ENCODE data around the gene SORBS2.

SORBS2 gene

DNA sequence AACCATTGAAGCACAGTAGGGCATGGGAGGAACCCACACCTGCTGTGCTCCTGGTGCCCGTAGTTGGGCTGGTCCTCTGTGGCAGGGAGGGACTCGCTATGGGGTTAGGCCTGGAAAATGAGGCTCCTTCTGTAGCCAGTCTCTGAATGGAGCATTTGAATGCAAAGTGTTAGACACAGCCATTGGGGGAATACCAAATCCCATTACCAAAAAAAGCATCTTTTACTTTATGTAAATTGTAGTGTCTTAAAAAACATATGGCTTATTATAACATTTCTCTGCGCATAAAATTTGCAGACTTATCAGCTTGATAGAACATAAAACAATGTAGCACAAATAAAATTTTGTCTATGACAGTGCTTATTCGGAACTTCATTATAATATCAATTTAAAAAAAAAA is 147.5 kb downstream of the SORBS2 start (continued):
- TF ChIP-seq, protein P1, sequence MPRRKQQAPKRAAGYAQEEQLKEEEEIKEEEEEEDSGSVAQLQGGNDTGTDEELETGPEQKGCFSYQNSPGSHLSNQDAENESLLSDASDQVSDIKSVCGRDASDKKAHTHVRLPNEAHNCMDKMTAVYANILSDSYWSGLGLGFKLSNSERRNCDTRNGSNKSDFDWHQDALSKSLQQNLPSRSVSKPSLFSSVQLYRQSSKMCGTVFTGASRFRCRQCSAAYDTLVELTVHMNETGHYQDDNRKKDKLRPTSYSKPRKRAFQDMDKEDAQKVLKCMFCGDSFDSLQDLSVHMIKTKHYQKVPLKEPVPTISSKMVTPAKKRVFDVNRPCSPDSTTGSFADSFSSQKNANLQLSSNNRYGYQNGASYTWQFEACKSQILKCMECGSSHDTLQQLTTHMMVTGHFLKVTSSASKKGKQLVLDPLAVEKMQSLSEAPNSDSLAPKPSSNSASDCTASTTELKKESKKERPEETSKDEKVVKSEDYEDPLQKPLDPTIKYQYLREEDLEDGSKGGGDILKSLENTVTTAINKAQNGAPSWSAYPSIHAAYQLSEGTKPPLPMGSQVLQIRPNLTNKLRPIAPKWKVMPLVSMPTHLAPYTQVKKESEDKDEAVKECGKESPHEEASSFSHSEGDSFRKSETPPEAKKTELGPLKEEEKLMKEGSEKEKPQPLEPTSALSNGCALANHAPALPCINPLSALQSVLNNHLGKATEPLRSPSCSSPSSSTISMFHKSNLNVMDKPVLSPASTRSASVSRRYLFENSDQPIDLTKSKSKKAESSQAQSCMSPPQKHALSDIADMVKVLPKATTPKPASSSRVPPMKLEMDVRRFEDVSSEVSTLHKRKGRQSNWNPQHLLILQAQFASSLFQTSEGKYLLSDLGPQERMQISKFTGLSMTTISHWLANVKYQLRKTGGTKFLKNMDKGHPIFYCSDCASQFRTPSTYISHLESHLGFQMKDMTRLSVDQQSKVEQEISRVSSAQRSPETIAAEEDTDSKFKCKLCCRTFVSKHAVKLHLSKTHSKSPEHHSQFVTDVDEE (CRISPR knock-in tag; IDR thresholded peaks at IDR 0.05), result no peak
- no peak for TF ChIP-seq RARB (CRISPR knock-in tag; IDR thresholded peaks at IDR 0.05)
- TF ChIP-seq, protein P2, sequence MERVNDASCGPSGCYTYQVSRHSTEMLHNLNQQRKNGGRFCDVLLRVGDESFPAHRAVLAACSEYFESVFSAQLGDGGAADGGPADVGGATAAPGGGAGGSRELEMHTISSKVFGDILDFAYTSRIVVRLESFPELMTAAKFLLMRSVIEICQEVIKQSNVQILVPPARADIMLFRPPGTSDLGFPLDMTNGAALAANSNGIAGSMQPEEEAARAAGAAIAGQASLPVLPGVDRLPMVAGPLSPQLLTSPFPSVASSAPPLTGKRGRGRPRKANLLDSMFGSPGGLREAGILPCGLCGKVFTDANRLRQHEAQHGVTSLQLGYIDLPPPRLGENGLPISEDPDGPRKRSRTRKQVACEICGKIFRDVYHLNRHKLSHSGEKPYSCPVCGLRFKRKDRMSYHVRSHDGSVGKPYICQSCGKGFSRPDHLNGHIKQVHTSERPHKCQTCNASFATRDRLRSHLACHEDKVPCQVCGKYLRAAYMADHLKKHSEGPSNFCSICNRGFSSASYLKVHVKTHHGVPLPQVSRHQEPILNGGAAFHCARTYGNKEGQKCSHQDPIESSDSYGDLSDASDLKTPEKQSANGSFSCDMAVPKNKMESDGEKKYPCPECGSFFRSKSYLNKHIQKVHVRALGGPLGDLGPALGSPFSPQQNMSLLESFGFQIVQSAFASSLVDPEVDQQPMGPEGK (CRISPR knock-in tag; IDR thresholded peaks at IDR 0.05; ENCODE audit: borderline replicate concordance), result no peak

DNA sequence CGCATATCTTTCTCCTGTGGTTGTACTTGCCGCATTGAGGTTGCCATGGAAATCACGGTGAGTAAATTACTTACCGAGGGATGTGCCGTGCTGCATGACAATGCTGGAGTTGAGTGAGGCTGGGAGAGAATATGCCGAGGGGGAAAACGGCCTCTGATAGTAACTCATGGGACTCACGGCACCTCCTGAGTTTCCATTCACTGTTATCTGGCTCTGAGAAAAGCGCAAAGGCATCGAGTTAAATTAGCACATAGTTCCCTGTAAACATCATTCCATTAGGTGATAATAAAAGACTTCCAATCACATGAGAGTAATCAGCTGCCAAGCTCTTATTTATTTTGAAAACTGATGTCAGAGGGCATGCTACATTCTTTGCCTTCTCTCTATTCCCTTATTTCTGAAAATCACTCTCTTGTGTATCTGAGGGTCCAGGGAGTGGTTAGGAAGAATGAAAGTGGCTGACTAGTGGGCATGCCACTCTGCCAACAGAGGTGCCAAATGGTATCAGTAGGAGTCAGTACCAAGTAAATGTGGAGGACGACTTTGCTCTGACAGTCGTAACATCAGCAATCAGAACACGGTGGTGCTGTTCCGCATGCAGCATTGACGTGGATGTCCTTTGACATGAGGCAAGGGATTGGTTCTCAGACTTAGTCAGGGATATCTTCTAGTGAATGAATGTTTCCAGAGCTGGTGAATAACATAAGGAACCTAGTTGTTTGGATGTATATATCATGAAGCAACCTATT is 149.8 kb downstream of the SORBS2 start:
- TF ChIP-seq GLIS3 (CRISPR knock-in tag; IDR thresholded peaks at IDR 0.05) (no peak), ZFP3 (CRISPR knock-in tag; IDR thresholded peaks at IDR 0.05) (no peak), ZC3H10 (CRISPR knock-in tag; IDR thresholded peaks at IDR 0.05) (no peak), BACH2 (CRISPR knock-in tag; IDR thresholded peaks at IDR 0.05; ENCODE audit: borderline replicate concordance) (no peak), ISL1 (CRISPR knock-in tag; IDR thresholded peaks at IDR 0.05) (no peak), SNAI2 (CRISPR knock-in tag; IDR thresholded peaks at IDR 0.05) (no peak), ZNF70 (CRISPR knock-in tag; IDR thresholded peaks at IDR 0.05) (no peak), ZFP30 (CRISPR knock-in tag; IDR thresholded peaks at IDR 0.05) (no peak), ZNF565 (CRISPR knock-in tag; conservative IDR thresholded peaks at IDR 0.05; ENCODE audit: low read depth) (no peak), ZNF8 (CRISPR knock-in tag; IDR thresholded peaks at IDR 0.05) (no peak)
- TF ChIP-seq, protein P3, sequence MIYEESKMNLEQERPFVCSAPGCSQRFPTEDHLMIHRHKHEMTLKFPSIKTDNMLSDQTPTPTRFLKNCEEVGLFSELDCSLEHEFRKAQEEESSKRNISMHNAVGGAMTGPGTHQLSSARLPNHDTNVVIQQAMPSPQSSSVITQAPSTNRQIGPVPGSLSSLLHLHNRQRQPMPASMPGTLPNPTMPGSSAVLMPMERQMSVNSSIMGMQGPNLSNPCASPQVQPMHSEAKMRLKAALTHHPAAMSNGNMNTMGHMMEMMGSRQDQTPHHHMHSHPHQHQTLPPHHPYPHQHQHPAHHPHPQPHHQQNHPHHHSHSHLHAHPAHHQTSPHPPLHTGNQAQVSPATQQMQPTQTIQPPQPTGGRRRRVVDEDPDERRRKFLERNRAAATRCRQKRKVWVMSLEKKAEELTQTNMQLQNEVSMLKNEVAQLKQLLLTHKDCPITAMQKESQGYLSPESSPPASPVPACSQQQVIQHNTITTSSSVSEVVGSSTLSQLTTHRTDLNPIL (CRISPR knock-in tag; IDR thresholded peaks at IDR 0.05; ENCODE audit: low read depth), result no peak
- TF ChIP-seq, protein P1 (CRISPR knock-in tag; IDR thresholded peaks at IDR 0.05), result no peak
- TF ChIP-seq, protein P4, sequence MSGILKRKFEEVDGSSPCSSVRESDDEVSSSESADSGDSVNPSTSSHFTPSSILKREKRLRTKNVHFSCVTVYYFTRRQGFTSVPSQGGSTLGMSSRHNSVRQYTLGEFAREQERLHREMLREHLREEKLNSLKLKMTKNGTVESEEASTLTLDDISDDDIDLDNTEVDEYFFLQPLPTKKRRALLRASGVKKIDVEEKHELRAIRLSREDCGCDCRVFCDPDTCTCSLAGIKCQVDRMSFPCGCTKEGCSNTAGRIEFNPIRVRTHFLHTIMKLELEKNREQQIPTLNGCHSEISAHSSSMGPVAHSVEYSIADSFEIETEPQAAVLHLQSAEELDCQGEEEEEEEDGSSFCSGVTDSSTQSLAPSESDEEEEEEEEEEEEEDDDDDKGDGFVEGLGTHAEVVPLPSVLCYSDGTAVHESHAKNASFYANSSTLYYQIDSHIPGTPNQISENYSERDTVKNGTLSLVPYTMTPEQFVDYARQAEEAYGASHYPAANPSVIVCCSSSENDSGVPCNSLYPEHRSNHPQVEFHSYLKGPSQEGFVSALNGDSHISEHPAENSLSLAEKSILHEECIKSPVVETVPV (CRISPR knock-in tag; IDR thresholded peaks at IDR 0.05), result no peak
- TF ChIP-seq, protein P5, sequence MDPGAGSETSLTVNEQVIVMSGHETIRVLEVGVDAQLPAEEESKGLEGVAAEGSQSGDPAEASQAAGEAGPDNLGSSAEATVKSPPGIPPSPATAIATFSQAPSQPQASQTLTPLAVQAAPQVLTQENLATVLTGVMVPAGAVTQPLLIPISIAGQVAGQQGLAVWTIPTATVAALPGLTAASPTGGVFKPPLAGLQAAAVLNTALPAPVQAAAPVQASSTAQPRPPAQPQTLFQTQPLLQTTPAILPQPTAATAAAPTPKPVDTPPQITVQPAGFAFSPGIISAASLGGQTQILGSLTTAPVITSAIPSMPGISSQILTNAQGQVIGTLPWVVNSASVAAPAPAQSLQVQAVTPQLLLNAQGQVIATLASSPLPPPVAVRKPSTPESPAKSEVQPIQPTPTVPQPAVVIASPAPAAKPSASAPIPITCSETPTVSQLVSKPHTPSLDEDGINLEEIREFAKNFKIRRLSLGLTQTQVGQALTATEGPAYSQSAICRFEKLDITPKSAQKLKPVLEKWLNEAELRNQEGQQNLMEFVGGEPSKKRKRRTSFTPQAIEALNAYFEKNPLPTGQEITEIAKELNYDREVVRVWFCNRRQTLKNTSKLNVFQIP (CRISPR knock-in tag; IDR thresholded peaks at IDR 0.05; ENCODE audit: borderline replicate concordance, low read depth), result no peak
- no peak for ATAC-seq

DNA sequence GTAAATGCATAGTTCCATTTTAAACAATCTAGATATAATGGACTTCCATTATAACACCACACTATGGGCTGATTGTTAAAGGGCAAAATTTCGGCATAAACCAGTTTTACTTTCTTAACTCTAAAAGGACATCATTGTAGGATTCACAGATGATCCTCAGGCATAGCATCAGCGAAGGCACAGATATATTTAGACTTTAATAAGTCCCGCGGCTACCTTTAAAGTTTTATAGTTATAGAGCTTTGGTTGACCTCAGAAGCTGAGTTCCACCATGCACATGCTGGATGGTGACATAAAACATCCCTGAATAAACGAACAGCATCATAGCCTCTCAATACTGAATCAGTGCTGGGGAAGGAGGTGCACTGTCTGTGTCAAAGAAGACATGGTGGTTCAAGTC is 151.7 kb downstream of the SORBS2 start:
- no peak for ATAC-seq
- TF ChIP-seq, protein P2 (CRISPR knock-in tag; IDR thresholded peaks at IDR 0.05; ENCODE audit: borderline replicate concordance), result no peak
- TF ChIP-seq OSR1 (CRISPR knock-in tag; IDR thresholded peaks at IDR 0.05), result no peak
- no peak for TF ChIP-seq GLIS3 (CRISPR knock-in tag; IDR thresholded peaks at IDR 0.05)
- TF ChIP-seq ZNF565 (CRISPR knock-in tag; conservative IDR thresholded peaks at IDR 0.05; ENCODE audit: low read depth), result no peak
- TF ChIP-seq ZNF8 (CRISPR knock-in tag; IDR thresholded peaks at IDR 0.05), result no peak
- no peak for TF ChIP-seq ZNF70 (CRISPR knock-in tag; IDR thresholded peaks at IDR 0.05)
- TF ChIP-seq, protein P3 (CRISPR knock-in tag; IDR thresholded peaks at IDR 0.05; ENCODE audit: low read depth), result no peak
- no peak for TF ChIP-seq ZFP30 (CRISPR knock-in tag; IDR thresholded peaks at IDR 0.05)
- no peak for TF ChIP-seq CSDC2 (CRISPR knock-in tag; IDR thresholded peaks at IDR 0.05)
- TF ChIP-seq SNAI2 (CRISPR knock-in tag; IDR thresholded peaks at IDR 0.05), result no peak
- no peak for TF ChIP-seq PPARA (CRISPR knock-in tag; IDR thresholded peaks at IDR 0.05; ENCODE audit: borderline replicate concordance)
- no peak for TF ChIP-seq TOX (CRISPR knock-in tag; IDR thresholded peaks at IDR 0.05; ENCODE audit: borderline replicate concordance)
- no peak for TF ChIP-seq ESRRG (CRISPR knock-in tag; IDR thresholded peaks at IDR 0.05)

All from SK-N-SH treated with all-trans-retinoic acid at 6 μM for 48 hours (cell line).